ENCODE measurements around the gene FAM50B.
"Not testable (repeated sequence)": the region's sequence is repeated elsewhere in the genome, so short reads cannot be mapped to it uniquely, and the experiment has no call there.

FAM50B gene

DNA sequence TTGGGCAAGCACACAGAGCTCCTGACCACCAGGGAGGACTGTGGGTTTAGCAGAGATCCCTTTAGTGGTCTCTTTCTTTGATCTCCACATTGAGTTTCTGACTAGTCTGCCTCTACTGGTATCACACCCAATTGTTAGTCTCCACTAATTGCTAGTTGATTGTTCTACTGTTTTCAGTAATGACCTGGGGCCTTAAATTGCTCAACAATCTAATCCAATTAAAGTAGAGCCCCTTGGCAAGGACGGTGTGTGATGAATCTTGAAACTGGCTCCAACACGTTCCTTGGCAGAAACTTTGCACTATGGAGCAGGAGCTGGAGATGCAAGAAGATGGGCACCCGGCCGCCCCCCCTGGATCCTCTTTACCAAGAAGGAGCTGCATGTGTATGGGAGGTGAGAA lies 12.3 kb downstream of the FAM50B start:
- Histone ChIP-seq H3K4me2 (ENCODE audit: insufficient read depth, low read length, poor library complexity, severe bottlenecking) (no peak overlapping the region), H2BK5ac (ENCODE audit: low read length) (no peak overlapping the region), H2AFZ (ENCODE audit: low read length) (no peak overlapping the region), H3K14ac (ENCODE audit: low read length) (no peak overlapping the region), H2BK15ac (ENCODE audit: low read length) (no peak overlapping the region), H3K4ac (ENCODE audit: low read length) (no peak overlapping the region), H3K9me3 (replicated peaks in 1 of 2; ENCODE audit: control insufficient read depth in 2 of 2, insufficient read depth in 1 of 2, low read depth in 1 of 2, low read length in 2 of 2) (peaks cover 0 to 3% of the 10 kb centered on the region in 2 donors), H2AK5ac (ENCODE audit: low read depth, low read length) (no peak overlapping the region), H2BK12ac (ENCODE audit: low read length) (no peak overlapping the region), H3K27ac (replicated peaks; ENCODE audit: low read length) (no peak overlapping the region), H2BK120ac (ENCODE audit: low read depth, low read length) (no peak overlapping the region), H4K8ac (ENCODE audit: low read depth, low read length) (no peak overlapping the region), H3K79me1 (ENCODE audit: low read depth, low read length) (no peaks in the 10 kb centered on the region), H3K36me3 (replicated peaks in 1 of 2; ENCODE audit: control insufficient read depth in 2 of 2, insufficient read depth in 2 of 2, low read length in 2 of 2) (no peaks in the 10 kb centered on the region), H3K18ac (ENCODE audit: low read length) (no peak overlapping the region), H3K27me3 (ENCODE audit: control insufficient read depth in 3 of 3, insufficient read depth in 3 of 3, low read depth in 1 of 3, low read length in 3 of 3) (no peaks in the 10 kb centered on the region), H3K4me1 (ENCODE audit: control insufficient read depth in 2 of 2, insufficient read depth in 1 of 2, low read depth in 1 of 2, low read length in 2 of 2) (no peaks in the 10 kb centered on the region), H3K4me3 (ENCODE audit: low read length in 2 of 2) (no peak overlapping the region), H3K9ac (ENCODE audit: low read depth, low read length, poor library complexity) (no peak overlapping the region), H3K23ac (ENCODE audit: low read depth, low read length, poor library complexity) (no peak overlapping the region), H4K91ac (ENCODE audit: low read depth, low read length, poor library complexity) (no peak overlapping the region)
- no peak for DNase-seq (ENCODE audit: low spot score)
- no CpG with 5 or more reads among the region's 4 CpGs for WGBS, 2 donors (ENCODE audit: extremely low coverage in 2 of 2, insufficient read length in 2 of 2, insufficient replicate concordance in 1 of 2)

DNA sequence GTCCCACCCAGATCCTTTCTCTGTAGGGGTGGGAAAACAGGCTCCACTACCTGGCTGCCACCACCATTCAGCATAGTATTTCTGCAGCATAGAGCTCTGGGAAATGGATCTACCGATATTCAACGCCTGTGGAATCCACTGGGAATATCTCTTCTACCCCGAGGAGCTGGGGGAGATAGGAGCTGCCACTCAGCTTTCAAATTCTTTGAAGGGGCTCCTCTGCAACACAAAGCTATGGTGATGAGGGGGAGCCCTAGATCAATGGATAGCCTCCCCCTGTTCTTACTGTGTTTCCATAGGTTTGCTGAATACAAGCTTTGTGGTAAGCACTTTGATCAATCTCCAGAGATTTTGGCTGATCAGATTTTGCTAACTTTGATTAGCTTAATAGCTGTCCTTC lies 12.9 kb downstream of the FAM50B start:
- H2AK5ac ChIP-seq (ENCODE audit: low read depth, low read length): no peak overlapping the region
- no peak overlapping the region for H2BK12ac ChIP-seq (ENCODE audit: low read length)
- H3K9me3 ChIP-seq (replicated peaks in 1 of 2; ENCODE audit: control insufficient read depth in 2 of 2, insufficient read depth in 1 of 2, low read depth in 1 of 2, low read length in 2 of 2): peaks cover 0 to 3% of the 10 kb centered on the region in 2 donors
- no peaks in the 10 kb centered on the region for H3K36me3 ChIP-seq (replicated peaks in 1 of 2; ENCODE audit: control insufficient read depth in 2 of 2, insufficient read depth in 2 of 2, low read length in 2 of 2)
- H2BK120ac ChIP-seq (ENCODE audit: low read depth, low read length): no peak overlapping the region
- H3K27ac ChIP-seq (replicated peaks; ENCODE audit: low read length): no peak overlapping the region
- H3K18ac ChIP-seq (ENCODE audit: low read length): no peak overlapping the region
- H4K91ac ChIP-seq (ENCODE audit: low read depth, low read length, poor library complexity): no peak overlapping the region
- no peak overlapping the region for H3K23ac ChIP-seq (ENCODE audit: low read depth, low read length, poor library complexity)
- H3K4me2 ChIP-seq (ENCODE audit: insufficient read depth, low read length, poor library complexity, severe bottlenecking): no peak overlapping the region
- no peak overlapping the region for H3K4me3 ChIP-seq (ENCODE audit: low read length in 2 of 2)
- no peaks in the 10 kb centered on the region for H3K79me1 ChIP-seq (ENCODE audit: low read depth, low read length)
- H2AFZ ChIP-seq (ENCODE audit: low read length): no peak overlapping the region
- H3K4ac ChIP-seq (ENCODE audit: low read length): no peak overlapping the region
- H3K14ac ChIP-seq (ENCODE audit: low read length): no peak overlapping the region
- no peaks in the 10 kb centered on the region for H3K27me3 ChIP-seq (ENCODE audit: control insufficient read depth in 3 of 3, insufficient read depth in 3 of 3, low read depth in 1 of 3, low read length in 3 of 3)
- no peaks in the 10 kb centered on the region for H3K4me1 ChIP-seq (ENCODE audit: control insufficient read depth in 2 of 2, insufficient read depth in 1 of 2, low read depth in 1 of 2, low read length in 2 of 2)
- no peak overlapping the region for H2BK15ac ChIP-seq (ENCODE audit: low read length)
- no peak overlapping the region for H3K9ac ChIP-seq (ENCODE audit: low read depth, low read length, poor library complexity)
- no peak overlapping the region for H2BK5ac ChIP-seq (ENCODE audit: low read length)
- H4K8ac ChIP-seq (ENCODE audit: low read depth, low read length): no peak overlapping the region
- WGBS, 2 donors (ENCODE audit: extremely low coverage in 2 of 2, insufficient read length in 2 of 2, insufficient replicate concordance in 1 of 2): no CpG with 5 or more reads among the region's 3 CpGs
- no peak for DNase-seq (ENCODE audit: low spot score)

DNA sequence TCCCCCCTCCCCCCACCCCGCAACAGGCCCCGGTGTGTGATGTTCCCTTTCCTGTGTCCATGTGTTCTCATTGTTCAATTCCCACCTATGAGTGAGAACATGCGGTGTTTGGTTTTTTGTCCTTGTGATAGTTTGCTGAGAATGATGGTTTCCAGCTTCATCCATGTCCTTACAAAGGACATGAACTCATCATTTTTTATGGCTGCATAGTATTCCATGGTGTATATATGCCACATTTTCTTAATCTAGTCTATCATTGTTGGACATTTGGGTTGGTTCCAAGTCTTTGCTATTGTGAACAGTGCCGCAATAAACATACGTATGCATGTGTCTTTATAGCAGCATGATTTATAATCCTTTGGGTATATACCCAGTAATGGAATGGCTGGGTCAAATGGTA lies 14.1 kb downstream of the FAM50B start:
- H3K23ac ChIP-seq (ENCODE audit: low read depth, low read length, poor library complexity); DNase-seq (ENCODE audit: low spot score); H2BK120ac ChIP-seq (ENCODE audit: low read depth, low read length); H3K36me3 ChIP-seq (replicated peaks in 1 of 2; ENCODE audit: control insufficient read depth in 2 of 2, insufficient read depth in 2 of 2, low read length in 2 of 2); H3K4me2 ChIP-seq (ENCODE audit: insufficient read depth, low read length, poor library complexity, severe bottlenecking); H4K91ac ChIP-seq (ENCODE audit: low read depth, low read length, poor library complexity); H3K79me1 ChIP-seq (ENCODE audit: low read depth, low read length); H4K8ac ChIP-seq (ENCODE audit: low read depth, low read length); H3K4me3 ChIP-seq (ENCODE audit: low read length in 2 of 2); H2BK5ac ChIP-seq (ENCODE audit: low read length); H3K14ac ChIP-seq (ENCODE audit: low read length); H2AK5ac ChIP-seq (ENCODE audit: low read depth, low read length); H2BK15ac ChIP-seq (ENCODE audit: low read length); H3K9ac ChIP-seq (ENCODE audit: low read depth, low read length, poor library complexity); H3K27ac ChIP-seq (replicated peaks; ENCODE audit: low read length); H3K9me3 ChIP-seq (replicated peaks in 1 of 2; ENCODE audit: control insufficient read depth in 2 of 2, insufficient read depth in 1 of 2, low read depth in 1 of 2, low read length in 2 of 2); H2AFZ ChIP-seq (ENCODE audit: low read length); H3K27me3 ChIP-seq (ENCODE audit: control insufficient read depth in 3 of 3, insufficient read depth in 3 of 3, low read depth in 1 of 3, low read length in 3 of 3); H3K4me1 ChIP-seq (ENCODE audit: control insufficient read depth in 2 of 2, insufficient read depth in 1 of 2, low read depth in 1 of 2, low read length in 2 of 2); H3K18ac ChIP-seq (ENCODE audit: low read length); H3K4ac ChIP-seq (ENCODE audit: low read length); H2BK12ac ChIP-seq (ENCODE audit: low read length): not testable (repeated sequence)
- WGBS, 2 donors (ENCODE audit: extremely low coverage in 2 of 2, insufficient read length in 2 of 2, insufficient replicate concordance in 1 of 2): no CpG with 5 or more reads among the region's 5 CpGs

DNA sequence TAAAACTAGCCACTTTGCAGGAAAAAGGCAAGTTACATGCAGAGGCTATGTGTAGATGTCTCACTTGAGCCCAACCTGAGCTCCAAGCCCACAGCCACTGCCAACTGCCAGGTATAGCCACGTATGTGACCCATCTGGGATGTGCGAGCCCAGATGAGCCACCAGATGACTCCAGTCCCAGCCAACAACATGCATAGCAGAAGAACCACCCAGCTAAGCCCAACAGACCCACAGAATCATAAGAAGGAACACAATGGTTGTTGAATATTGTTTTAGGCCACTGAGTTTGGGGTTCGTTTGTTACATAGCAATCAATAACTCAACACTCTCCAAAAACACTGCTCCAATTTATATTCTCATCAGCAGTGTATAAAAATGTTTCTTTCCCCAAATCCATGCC lies 16.3 kb downstream of the FAM50B start:
- Histone ChIP-seq H4K91ac (ENCODE audit: low read depth, low read length, poor library complexity) (no peak overlapping the region), H2AFZ (ENCODE audit: low read length) (no peak overlapping the region), H3K4me3 (ENCODE audit: low read length in 2 of 2) (no peak overlapping the region), H3K9ac (ENCODE audit: low read depth, low read length, poor library complexity) (no peak overlapping the region), H3K9me3 (replicated peaks in 1 of 2; ENCODE audit: control insufficient read depth in 2 of 2, insufficient read depth in 1 of 2, low read depth in 1 of 2, low read length in 2 of 2) (peaks cover 0 to under 1% of the 10 kb centered on the region in 2 donors), H2BK12ac (ENCODE audit: low read length) (no peak overlapping the region), H2BK5ac (ENCODE audit: low read length) (no peak overlapping the region), H2BK15ac (ENCODE audit: low read length) (no peak overlapping the region), H3K4me2 (ENCODE audit: insufficient read depth, low read length, poor library complexity, severe bottlenecking) (no peak overlapping the region), H3K4me1 (ENCODE audit: control insufficient read depth in 2 of 2, insufficient read depth in 1 of 2, low read depth in 1 of 2, low read length in 2 of 2) (peaks cover 0 to 3% of the 10 kb centered on the region in 2 donors), H3K79me1 (ENCODE audit: low read depth, low read length) (no peaks in the 10 kb centered on the region), H3K18ac (ENCODE audit: low read length) (no peak overlapping the region), H3K23ac (ENCODE audit: low read depth, low read length, poor library complexity) (peak overlapping the region; percentile 34), H3K14ac (ENCODE audit: low read length) (no peak overlapping the region), H3K4ac (ENCODE audit: low read length) (no peak overlapping the region), H4K8ac (ENCODE audit: low read depth, low read length) (no peak overlapping the region), H2AK5ac (ENCODE audit: low read depth, low read length) (no peak overlapping the region), H3K27ac (replicated peaks; ENCODE audit: low read length) (no peak overlapping the region), H3K27me3 (ENCODE audit: control insufficient read depth in 3 of 3, insufficient read depth in 3 of 3, low read depth in 1 of 3, low read length in 3 of 3) (no peaks in the 10 kb centered on the region), H3K36me3 (replicated peaks in 1 of 2; ENCODE audit: control insufficient read depth in 2 of 2, insufficient read depth in 2 of 2, low read length in 2 of 2) (no peaks in the 10 kb centered on the region), H2BK120ac (ENCODE audit: low read depth, low read length) (no peak overlapping the region)
- no CpG with 5 or more reads among the region's 3 CpGs for WGBS, 2 donors (ENCODE audit: extremely low coverage in 2 of 2, insufficient read length in 2 of 2, insufficient replicate concordance in 1 of 2)
- DNase-seq (ENCODE audit: low spot score): no peak
